ENCODE measurements around the gene CLRN3.

DNA sequence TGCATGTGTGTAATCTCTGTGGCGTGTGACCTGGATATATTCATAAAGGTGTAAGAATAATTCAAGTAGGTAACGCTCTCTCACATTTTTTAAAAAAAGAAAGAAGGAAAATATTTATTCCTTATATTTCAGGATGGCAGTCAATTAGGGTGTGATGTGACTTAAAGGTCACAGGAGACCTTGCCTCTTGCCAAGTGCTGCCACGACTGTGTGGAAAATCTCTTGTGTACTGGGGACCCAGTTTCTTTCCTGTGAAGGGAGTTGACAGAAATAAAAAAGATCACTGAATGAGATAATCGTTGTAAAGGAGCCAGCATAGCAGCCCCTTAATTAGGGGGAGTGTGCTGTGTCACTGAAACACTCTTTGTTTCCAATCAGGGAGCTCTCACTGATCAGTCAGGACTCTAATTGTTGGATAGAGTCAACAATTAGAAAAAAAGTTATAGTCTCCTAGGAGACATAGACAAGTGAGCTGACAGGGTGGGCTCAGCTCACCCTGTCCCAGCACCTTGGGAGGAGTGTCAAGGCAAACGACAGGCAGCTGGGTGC, 45.2 kb upstream of the CLRN3 start:
- TF ChIP-seq, protein P1, sequence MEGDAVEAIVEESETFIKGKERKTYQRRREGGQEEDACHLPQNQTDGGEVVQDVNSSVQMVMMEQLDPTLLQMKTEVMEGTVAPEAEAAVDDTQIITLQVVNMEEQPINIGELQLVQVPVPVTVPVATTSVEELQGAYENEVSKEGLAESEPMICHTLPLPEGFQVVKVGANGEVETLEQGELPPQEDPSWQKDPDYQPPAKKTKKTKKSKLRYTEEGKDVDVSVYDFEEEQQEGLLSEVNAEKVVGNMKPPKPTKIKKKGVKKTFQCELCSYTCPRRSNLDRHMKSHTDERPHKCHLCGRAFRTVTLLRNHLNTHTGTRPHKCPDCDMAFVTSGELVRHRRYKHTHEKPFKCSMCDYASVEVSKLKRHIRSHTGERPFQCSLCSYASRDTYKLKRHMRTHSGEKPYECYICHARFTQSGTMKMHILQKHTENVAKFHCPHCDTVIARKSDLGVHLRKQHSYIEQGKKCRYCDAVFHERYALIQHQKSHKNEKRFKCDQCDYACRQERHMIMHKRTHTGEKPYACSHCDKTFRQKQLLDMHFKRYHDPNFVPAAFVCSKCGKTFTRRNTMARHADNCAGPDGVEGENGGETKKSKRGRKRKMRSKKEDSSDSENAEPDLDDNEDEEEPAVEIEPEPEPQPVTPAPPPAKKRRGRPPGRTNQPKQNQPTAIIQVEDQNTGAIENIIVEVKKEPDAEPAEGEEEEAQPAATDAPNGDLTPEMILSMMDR (IDR thresholded peaks at IDR 0.05), result no peak
- TF ChIP-seq POLR2A (IDR thresholded peaks at IDR 0.05), result no peak
